Ovary (tissue), 9 donors: ENCODE results near the gene KCTD20. TPM values are rescaled to one million over a fixed set of nuclear protein-coding genes. Genes with fewer than 3 reads are reported as not detected.

Experiments
- DNase-seq, 5 donors: peaks; one replicate each; pipeline ENCODE4 v3.0.0-alpha.2; 2019 to 2020
- H3K27ac ChIP-seq, 2 donors: fragments of 200-600 bp; one replicate each; pipeline versions ENCODE4 v1.5.1 to v1.8.0; 2019 to 2022
- H3K27me3 ChIP-seq: fragments of 200-600 bp; one replicate; pipeline ENCODE4 v1.8.0; 2022
- H3K36me3 ChIP-seq: fragments of 200-600 bp; sonication (generic); one replicate; pipeline ENCODE4 v1.5.1; 2019
- H3K4me1 ChIP-seq: one replicate; pipeline ENCODE4 v1.8.1; 2013; ENCODE audit warnings: mild to moderate bottlenecking, moderate library complexity; ENCODE audit not compliant: insufficient read depth
- H3K4me3 ChIP-seq: fragments of 200-600 bp; sonication (generic); one replicate; pipeline ENCODE4 v1.5.1; 2017
- H3K9me3 ChIP-seq, 2 donors: fragments of 200-600 bp in 1 of 2; sonication (generic) in 1 of 2; one replicate each; pipeline versions ENCODE4 v1.5.1 to v1.8.1; 2013 to 2019; ENCODE audit warnings: mild to moderate bottlenecking in 1 of 2, moderate library complexity in 1 of 2
- EP300 ChIP-seq: sonication (generic); formaldehyde crosslinking; IDR thresholded peaks from one replicate; pipeline ENCODE4 v1.6.1; 2017; ENCODE audit warnings: antibody characterized with exemption
- POLR2A ChIP-seq: fragments of 450-650 bp; IDR thresholded peaks from one replicate; pipeline ENCODE4 v1.6.1; 2017; ENCODE audit warnings: antibody characterized with exemption, mild to moderate bottlenecking, moderate library complexity
- WGBS, 3 donors: extraction: QIAGEN DNeasy Blood & Tissue Kit in 1 of 3; methylation state at CpG; one replicate each; pipeline versions ENCODE4 v1.1.5 to v1.1.7; 2013 to 2017; 5-methylcytosine and 5-hydroxymethylcytosine counted together
- intact Hi-C, 4 donors: fragments of 100-400 bp; cut with DNase I; formaldehyde crosslinking; loops; one replicate each; pipeline versions ENCODE4 v1.11.0 to v1.15.1; 2022 to 2023
- polyA plus RNA-seq, 2 donors: library from polyadenylated mRNA; stranded (reverse); fragments of 200-250 nt in 1 of 2; fragments of 350-450 nt in 1 of 2; fragmentation: Illumina TruSeq in 1 of 2; extraction: RNeasy Lipid Tissue Mini Kit (QIAGEN cat#74804) in 1 of 2; gene quantifications; one replicate each; pipeline ENCODE4 v1.2.3, GENCODE V29; 2013 to 2014
- total RNA-seq, 7 donors: library from RNA; depleted of rRNA in 2 of 7; stranded (reverse); fragments of >200 nt in 2 of 7; fragmentation: NEBNext Ultra II Directional in 3 of 7; extraction: Animal tissue kit (Norgen Biotek cat#: 25700) in 3 of 7; gene quantifications; one replicate each; pipeline versions ENCODE4 v1.1.0 to v1.2.4, GENCODE V29; 2016 to 2023
- TF ChIP-seq, protein P1 (sequence below), 3 donors: fragments of 450-650 bp in 2 of 3; fragments of 200-600 bp in 1 of 3; IDR thresholded peaks; one replicate each; pipeline versions ENCODE4 v1.5.1 to v1.8.0; 2016 to 2022; ENCODE audit warnings: antibody characterized with exemption in 3 of 3, mild to moderate bottlenecking in 1 of 3
- donor health status: DM: no; HTN: no; CAD: no; lungs with moderate emphysema.
- donor health status: DM: no; HTN: no; CAD: no.
- donor health status: Bipolar disorder and iron deficiency.
- donor health status: DM: yes; HTN: yes; CAD: no.
- donor health status: DM: no; HTN: no; CAD: no.
- donor health status: DM: yes; HTN: yes; CAD: no.

KCTD20 gene
- total and polyA plus RNA-seq, 9 donors: 21.7 to 73.7 (median 46.2) TPM

DNA sequence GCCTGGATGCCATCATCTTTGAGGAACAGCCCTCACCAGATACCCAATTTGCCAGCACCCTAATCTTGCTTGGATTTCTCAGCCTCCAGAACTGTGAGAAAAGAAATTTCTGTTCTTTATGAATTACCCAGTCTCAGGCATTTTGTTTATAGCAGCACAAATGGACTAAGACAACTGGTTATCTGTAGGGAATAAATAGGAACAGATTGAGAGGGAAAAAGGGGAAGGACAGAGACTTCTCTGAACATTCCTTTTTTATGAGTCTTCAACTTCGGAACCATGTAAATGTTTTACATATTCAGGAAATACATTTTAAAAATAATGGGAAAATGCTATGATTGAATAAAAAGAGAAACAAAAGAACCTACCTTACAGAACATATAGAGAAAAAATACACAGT lies 20.9 kb downstream of the KCTD20 start:
- DNase-seq: no peak
- TF ChIP-seq, protein P1, sequence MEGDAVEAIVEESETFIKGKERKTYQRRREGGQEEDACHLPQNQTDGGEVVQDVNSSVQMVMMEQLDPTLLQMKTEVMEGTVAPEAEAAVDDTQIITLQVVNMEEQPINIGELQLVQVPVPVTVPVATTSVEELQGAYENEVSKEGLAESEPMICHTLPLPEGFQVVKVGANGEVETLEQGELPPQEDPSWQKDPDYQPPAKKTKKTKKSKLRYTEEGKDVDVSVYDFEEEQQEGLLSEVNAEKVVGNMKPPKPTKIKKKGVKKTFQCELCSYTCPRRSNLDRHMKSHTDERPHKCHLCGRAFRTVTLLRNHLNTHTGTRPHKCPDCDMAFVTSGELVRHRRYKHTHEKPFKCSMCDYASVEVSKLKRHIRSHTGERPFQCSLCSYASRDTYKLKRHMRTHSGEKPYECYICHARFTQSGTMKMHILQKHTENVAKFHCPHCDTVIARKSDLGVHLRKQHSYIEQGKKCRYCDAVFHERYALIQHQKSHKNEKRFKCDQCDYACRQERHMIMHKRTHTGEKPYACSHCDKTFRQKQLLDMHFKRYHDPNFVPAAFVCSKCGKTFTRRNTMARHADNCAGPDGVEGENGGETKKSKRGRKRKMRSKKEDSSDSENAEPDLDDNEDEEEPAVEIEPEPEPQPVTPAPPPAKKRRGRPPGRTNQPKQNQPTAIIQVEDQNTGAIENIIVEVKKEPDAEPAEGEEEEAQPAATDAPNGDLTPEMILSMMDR (IDR thresholded peaks at IDR 0.05): no peak
- TF ChIP-seq EP300 (no peak), POLR2A (no peak)
- WGBS, 3 donors: 8 to 15% (median 9%) methylated on average over 1 of the region's 1 CpG
- no peak overlapping the region for H3K4me3 ChIP-seq
- no peaks in the 10 kb centered on the region for H3K9me3 ChIP-seq
- H3K27ac ChIP-seq: no peak overlapping the region
- H3K4me1 ChIP-seq: peaks cover 5% of the 10 kb centered on the region
- H3K36me3 ChIP-seq: no peaks in the 10 kb centered on the region
- intact Hi-C loops: no loop called here
- H3K27me3 ChIP-seq: no peaks in the 10 kb centered on the region

DNA sequence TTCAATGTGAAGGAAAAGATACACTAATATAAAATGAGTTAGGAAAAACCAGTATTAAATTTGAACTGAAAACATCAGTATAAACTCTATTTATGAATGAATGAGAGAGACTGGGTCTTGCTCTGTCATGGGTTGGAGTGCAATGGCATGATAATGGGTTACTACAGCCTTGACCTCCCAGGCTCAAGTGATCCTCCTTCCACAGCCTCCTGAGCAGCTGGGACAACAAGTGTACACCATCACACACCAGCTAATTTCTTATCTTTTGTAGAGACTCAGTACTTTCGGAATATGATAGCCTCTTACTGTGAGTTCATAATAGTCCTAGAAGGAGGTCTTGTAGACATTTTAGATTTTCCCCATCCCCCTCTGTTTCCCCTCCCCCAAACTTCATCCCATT lies 21.4 kb downstream of the KCTD20 start:
- H3K27me3 ChIP-seq: no peaks in the 10 kb centered on the region
- H3K36me3 ChIP-seq: no peaks in the 10 kb centered on the region
- no peak overlapping the region for H3K27ac ChIP-seq
- no peak for TF ChIP-seq POLR2A
- TF ChIP-seq, protein P1 (IDR thresholded peaks at IDR 0.05): no peak
- intact Hi-C loops: no loop called here
- no peak overlapping the region for H3K4me3 ChIP-seq
- peaks cover 3% of the 10 kb centered on the region for H3K4me1 ChIP-seq
- no peaks in the 10 kb centered on the region for H3K9me3 ChIP-seq
- DNase-seq: no peak
- WGBS, 3 donors: 28 to 59% (median 32%) methylated on average over 1 of the region's 1 CpG

- WGBS, 3 donors: 94 to 95% (median 94%) methylated on average over 3 of the region's 3 CpGs
- no peak for DNase-seq
- Histone ChIP-seq H3K4me1 (peaks cover 2% of the 10 kb centered on the region), H3K4me3 (no peak overlapping the region), H3K36me3 (no peaks in the 10 kb centered on the region), H3K27me3 (no peaks in the 10 kb centered on the region), H3K27ac (no peak overlapping the region), H3K9me3 (no peaks in the 10 kb centered on the region)
- intact Hi-C loops: no loop called here
- TF ChIP-seq EP300: no peak
- TF ChIP-seq, protein P1 (IDR thresholded peaks at IDR 0.05): no peak
- no peak for TF ChIP-seq POLR2A
Measured at GRCh38 chr6:36467625-36468024, 24.8 kb downstream of the KCTD20 start.

DNA sequence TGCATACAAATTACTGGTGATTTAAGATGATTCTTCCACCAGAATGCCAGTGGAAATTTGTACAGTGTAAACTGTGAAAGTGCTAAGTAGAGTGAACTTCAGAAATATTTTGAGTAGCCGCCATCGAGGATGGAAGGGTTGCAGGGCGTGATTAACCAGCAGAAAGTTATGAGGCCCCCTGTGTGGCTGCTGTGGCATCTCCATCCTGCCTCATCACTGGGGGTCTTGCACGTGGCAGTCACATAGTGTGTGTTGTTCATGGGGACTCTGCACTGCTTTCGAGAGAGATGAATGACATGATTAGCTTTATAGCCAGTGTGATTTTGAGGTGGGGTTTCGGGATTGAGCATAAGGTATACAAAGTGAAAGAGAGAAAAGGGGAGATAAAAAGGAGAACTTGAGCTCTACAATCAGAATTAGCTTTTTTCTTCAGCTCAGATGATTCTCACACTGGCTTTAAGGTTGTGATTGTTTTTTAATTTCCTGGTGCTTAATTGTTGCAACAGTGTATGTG lies 26.4 kb downstream of the KCTD20 start:
- no peaks in the 10 kb centered on the region for H3K27me3 ChIP-seq
- no peak overlapping the region for H3K4me3 ChIP-seq
- TF ChIP-seq EP300: no peak
- TF ChIP-seq POLR2A: no peak
- TF ChIP-seq, protein P1 (IDR thresholded peaks at IDR 0.05): no peak
- no peak for DNase-seq
- H3K9me3 ChIP-seq: no peaks in the 10 kb centered on the region
- H3K36me3 ChIP-seq: no peaks in the 10 kb centered on the region
- 80 to 89% (median 86%) methylated on average over 6 of the region's 6 CpGs for WGBS, 3 donors
- no peaks in the 10 kb centered on the region for H3K4me1 ChIP-seq
- no peak overlapping the region for H3K27ac ChIP-seq
- intact Hi-C loops: no loop called here
